Neuron (in vitro differentiated cells): Measurements from ENCODE around the gene OR2W3.

ENCODE experiments used
- H2AFZ ChIP-seq: one replicate; pipeline ENCODE4 v1.6.1; 2013; ENCODE audit warnings: low read depth, mild to moderate bottlenecking, inconsistent platforms, low read length, moderate library complexity
- H3K27me3 ChIP-seq: one replicate; pipeline ENCODE4 v1.6.1; 2013; ENCODE audit warnings: low read length; ENCODE audit not compliant: insufficient read depth
- H3K36me3 ChIP-seq: one replicate; pipeline ENCODE4 v1.6.1; 2013; ENCODE audit warnings: low read length; ENCODE audit not compliant: insufficient read depth
- H3K4me1 ChIP-seq: one replicate; pipeline ENCODE4 v1.6.1; 2013; ENCODE audit warnings: low read length; ENCODE audit not compliant: insufficient read depth
- H3K4me3 ChIP-seq: 2 replicates; pipeline ENCODE4 v1.5.1; 2013; ENCODE audit warnings: mild to moderate bottlenecking, low read length, moderate library complexity
- H3K9me3 ChIP-seq: one replicate; pipeline ENCODE4 v1.6.1; 2013; ENCODE audit warnings: low read length

OR2W3 gene

GRCh38 chr1:247895976-247896375 is 589 bp downstream of the OR2W3 start:
- H3K4me1 ChIP-seq, result no peaks in the 10 kb centered on the region
- H3K9me3 ChIP-seq, result no peaks in the 10 kb centered on the region
- no peaks in the 10 kb centered on the region for H3K36me3 ChIP-seq
- H2AFZ ChIP-seq, result no peak overlapping the region
- H3K4me3 ChIP-seq, result no peak overlapping the region
- H3K27me3 ChIP-seq, result no peaks in the 10 kb centered on the region

- Histone ChIP-seq H3K9me3 (no peaks in the 10 kb centered on the region), H3K36me3 (no peaks in the 10 kb centered on the region), H3K4me3 (no peak overlapping the region), H3K27me3 (no peaks in the 10 kb centered on the region), H2AFZ (no peak overlapping the region), H3K4me1 (no peaks in the 10 kb centered on the region)
These were observed 8.7 kb downstream of the OR2W3 start for GRCh38 chr1:247904122-247904521.

- no peaks in the 10 kb centered on the region for H3K9me3 ChIP-seq
These were observed 9.8 kb downstream of the OR2W3 start for GRCh38 chr1:247905181-247905580.

DNA sequence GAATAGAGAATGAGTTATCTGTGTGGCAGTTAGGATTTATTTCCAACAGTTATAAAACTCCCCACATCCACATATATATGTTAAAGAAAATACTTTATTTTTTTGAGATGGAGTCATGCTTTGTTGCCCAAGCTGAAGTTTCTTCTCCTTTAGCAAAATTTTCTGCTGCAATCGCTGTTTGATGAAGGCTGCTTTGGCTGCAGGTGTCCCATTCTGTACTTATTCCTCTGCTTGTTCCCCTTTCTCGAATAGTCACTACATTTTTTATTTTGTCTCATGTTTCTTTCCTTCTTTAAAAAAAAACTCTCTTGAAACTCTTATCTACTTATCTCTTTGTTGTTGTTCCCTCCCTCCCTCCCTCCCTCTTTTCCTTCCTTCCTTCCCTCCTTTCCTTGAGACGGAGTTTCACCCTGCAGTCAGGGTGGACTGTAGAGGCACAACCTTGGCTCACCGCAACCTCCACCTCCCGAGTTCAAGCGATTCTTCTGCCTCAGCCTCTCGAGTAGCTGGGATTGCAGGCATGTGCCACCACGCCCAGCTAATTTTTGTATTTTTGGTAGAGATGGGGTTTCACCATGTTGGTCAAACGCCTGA is 10.6 kb downstream of the OR2W3 start:
- Histone ChIP-seq H3K4me3 (no peak overlapping the region), H3K4me1 (no peaks in the 10 kb centered on the region), H3K9me3 (no peaks in the 10 kb centered on the region), H3K27me3 (no peaks in the 10 kb centered on the region), H2AFZ (no peak overlapping the region), H3K36me3 (no peaks in the 10 kb centered on the region)

More at GRCh38 chr1:247905181-247905580, 9.8 kb downstream of the OR2W3 start:
- Histone ChIP-seq H3K36me3 (no peaks in the 10 kb centered on the region), H3K4me3 (no peak overlapping the region), H3K4me1 (no peaks in the 10 kb centered on the region), H2AFZ (no peak overlapping the region), H3K27me3 (no peaks in the 10 kb centered on the region)

DNA sequence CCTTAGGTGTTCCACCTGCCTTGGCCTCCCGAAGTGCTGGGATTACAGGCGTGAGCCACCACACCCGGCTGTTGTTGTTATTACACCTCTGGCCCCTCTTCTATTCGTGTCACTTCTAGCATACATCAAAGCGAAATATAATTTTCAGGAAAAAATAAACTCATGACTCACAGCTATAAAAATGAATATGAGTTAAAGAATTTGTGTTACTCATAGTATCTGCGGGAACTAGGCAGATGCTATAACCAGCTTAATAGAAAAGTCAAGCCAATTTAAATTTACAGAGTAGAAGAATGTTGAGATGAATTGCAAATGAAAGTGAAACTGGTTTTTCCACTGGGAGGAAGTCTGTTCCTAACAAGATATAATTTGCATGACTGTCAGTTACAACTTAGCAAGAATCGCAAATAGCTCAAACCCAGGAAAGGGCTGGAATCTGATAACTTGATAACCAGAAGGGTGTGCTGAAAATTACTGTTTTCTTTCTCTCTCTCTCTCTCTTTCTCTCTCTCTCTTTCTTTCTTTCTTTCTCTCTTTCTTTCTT is 11.2 kb downstream of the OR2W3 start:
- H3K4me1 ChIP-seq, result no peaks in the 10 kb centered on the region
- H3K36me3 ChIP-seq, result no peaks in the 10 kb centered on the region
- no peaks in the 10 kb centered on the region for H3K27me3 ChIP-seq
- H3K4me3 ChIP-seq, result no peak overlapping the region
- H2AFZ ChIP-seq, result no peak overlapping the region
- no peaks in the 10 kb centered on the region for H3K9me3 ChIP-seq

- Histone ChIP-seq H3K27me3 (no peaks in the 10 kb centered on the region), H3K4me1 (no peaks in the 10 kb centered on the region), H2AFZ (no peak overlapping the region), H3K36me3 (no peaks in the 10 kb centered on the region), H3K9me3 (no peaks in the 10 kb centered on the region), H3K4me3 (no peak overlapping the region)
These were observed 13.4 kb downstream of the OR2W3 start for GRCh38 chr1:247908766-247909165.

DNA sequence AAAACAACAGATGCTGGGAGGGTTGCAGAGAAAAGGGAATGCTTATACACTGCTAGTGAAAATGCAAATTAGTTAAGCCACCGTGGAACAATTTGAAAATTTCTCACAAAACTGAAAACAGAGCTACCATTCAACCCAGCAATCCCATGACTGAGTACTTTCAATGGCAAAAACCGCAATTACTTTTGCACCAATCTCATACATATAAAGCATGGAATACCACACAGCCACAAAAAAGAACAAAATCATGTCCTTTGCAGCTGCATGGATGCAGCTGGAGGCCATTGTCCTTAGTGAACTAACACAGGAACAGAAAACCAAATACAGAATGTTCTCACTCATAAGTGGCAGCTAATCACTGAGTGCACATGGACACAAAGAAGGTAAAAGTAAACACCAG is 18.4 kb downstream of the OR2W3 start:
- H3K9me3 ChIP-seq, result no peaks in the 10 kb centered on the region
- no peaks in the 10 kb centered on the region for H3K27me3 ChIP-seq
- no peak overlapping the region for H2AFZ ChIP-seq
- H3K4me3 ChIP-seq, result no peak overlapping the region
- H3K4me1 ChIP-seq, result no peaks in the 10 kb centered on the region
- H3K36me3 ChIP-seq, result no peaks in the 10 kb centered on the region

DNA sequence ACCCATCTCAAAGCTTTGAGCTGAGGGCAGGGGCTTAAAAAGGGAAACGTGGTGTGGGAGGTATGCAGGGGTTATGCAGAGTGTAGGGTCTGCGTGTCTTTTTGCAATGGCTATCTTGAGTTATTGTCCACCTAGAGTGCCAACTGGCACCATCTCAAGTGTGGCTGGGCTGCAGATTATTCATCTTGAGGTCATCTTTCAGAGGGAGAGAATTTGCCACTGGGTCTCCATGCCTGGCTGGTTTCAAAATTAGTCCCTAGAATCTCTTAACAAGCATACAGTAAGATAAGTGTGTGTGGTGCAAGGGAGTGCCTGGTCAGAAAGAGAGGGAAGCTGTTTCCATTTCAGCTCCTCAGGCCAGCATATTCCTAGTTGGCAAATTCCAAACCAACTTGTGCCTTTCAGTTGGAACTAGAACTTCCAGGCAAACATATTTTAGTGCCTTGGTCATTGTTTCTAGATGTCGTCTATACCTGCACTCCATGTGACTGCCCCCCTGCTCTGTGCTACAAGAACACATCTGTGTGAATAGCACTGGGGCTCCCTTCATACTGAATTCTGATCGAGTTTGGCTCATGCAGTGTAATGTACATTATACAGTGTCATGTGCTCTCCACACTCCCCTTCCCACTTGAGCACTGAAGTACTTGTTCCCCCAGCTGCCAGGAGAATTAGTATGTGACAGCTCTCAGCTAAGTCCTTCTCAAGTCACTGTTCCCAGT is 19.7 kb downstream of the OR2W3 start:
- Histone ChIP-seq H3K4me1 (no peaks in the 10 kb centered on the region), H3K36me3 (no peaks in the 10 kb centered on the region), H3K27me3 (no peaks in the 10 kb centered on the region), H3K9me3 (no peaks in the 10 kb centered on the region), H3K4me3 (no peak overlapping the region), H2AFZ (no peak overlapping the region)

- Histone ChIP-seq H2AFZ (no peak within 1 kb of the TSS), H3K36me3 (no peaks in the 10 kb centered on the region), H3K27me3 (no peaks in the 10 kb centered on the region), H3K9me3 (no peaks in the 10 kb centered on the region), H3K4me3 (no peak within 1 kb of the TSS), H3K4me1 (no peaks in the 10 kb centered on the region)
These were observed 24.6 kb downstream of the OR2W3 start, which contains the start of gene OR2T8 for GRCh38 chr1:247919952-247920351. OR2T8 (plus strand) TSS chr1:247920252; CDS start chr1:247921018, 766 bp downstream.

GRCh38 chr1:247923941-247924340 is 28.6 kb downstream of the OR2W3 start:
- Histone ChIP-seq H3K36me3 (no peaks in the 10 kb centered on the region), H3K27me3 (no peaks in the 10 kb centered on the region), H3K4me1 (no peaks in the 10 kb centered on the region), H3K9me3 (no peaks in the 10 kb centered on the region), H2AFZ (no peak overlapping the region), H3K4me3 (no peak overlapping the region)

DNA sequence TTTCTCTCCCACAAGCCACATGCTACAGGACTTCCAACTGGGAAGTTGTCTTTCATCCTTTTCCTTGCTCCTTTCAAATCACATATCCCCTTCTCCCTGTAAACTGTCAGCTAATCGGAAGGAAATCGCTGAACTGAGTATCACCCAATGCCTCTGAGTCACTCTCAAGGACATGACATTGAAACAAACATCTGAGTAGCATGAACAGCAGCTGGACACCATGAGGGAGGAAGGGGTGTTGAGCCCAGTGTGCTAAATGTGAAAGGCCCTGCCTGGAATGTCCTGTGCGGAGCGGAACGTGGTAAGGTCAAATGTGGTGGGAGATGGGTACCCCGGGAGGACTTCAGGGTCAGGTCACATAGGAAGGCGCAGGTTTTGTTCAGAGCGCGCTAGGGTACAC is 29.5 kb downstream of the OR2W3 start, which contains the start of gene OR2AJ1:
Gene OR2AJ1 (plus strand): TSS at position 22 of the 400 bp plus-strand sequence. CDS start 8,880 bp downstream, outside the sequence.
- Histone ChIP-seq H3K27me3 (no peaks in the 10 kb centered on the region), H3K36me3 (no peaks in the 10 kb centered on the region), H2AFZ (no peak within 1 kb of the TSS), H3K4me1 (no peaks in the 10 kb centered on the region), H3K4me3 (no peak within 1 kb of the TSS), H3K9me3 (no peaks in the 10 kb centered on the region)

GRCh38 chr1:247933989-247934388 is 38.6 kb downstream of the OR2W3 start:
- H3K36me3 ChIP-seq, result no peaks in the 10 kb centered on the region
- H2AFZ ChIP-seq, result no peak overlapping the region
- no peaks in the 10 kb centered on the region for H3K9me3 ChIP-seq
- H3K4me3 ChIP-seq, result no peak overlapping the region
- no peaks in the 10 kb centered on the region for H3K4me1 ChIP-seq
- no peaks in the 10 kb centered on the region for H3K27me3 ChIP-seq

DNA sequence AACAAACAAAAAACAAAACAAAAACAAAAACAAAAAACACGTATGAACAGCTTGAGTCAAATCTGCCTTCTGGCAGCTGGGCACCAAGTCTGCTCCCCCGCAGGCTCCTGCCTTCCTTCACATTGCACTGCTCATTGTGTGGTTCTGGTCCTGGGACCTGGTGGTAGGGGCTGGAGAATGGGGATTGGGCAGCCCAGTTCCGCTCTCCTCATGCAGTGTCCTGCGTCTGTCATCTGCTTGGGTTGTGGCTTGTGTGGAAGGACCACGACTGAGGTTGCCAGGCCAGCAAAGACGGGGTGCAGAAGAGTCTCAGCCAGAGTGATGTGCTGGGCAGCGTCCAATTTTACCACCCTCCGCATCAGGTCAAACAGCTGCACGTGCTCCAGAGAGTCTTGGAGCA is 40.4 kb downstream of the OR2W3 start:
- Histone ChIP-seq H3K27me3 (no peaks in the 10 kb centered on the region), H3K36me3 (no peaks in the 10 kb centered on the region), H3K4me3 (no peak overlapping the region), H2AFZ (no peak overlapping the region), H3K4me1 (no peaks in the 10 kb centered on the region), H3K9me3 (no peaks in the 10 kb centered on the region)
